Stimulated activated CD8-positive, alpha-beta memory T cell treated with anti-CD3 and anti-CD28 coated beads, Interleukin-4, amount 100 ng/mL, for 24 hours (primary cell): ENCODE measurements around the gene GANAB.
"Not testable (repeated sequence)": the region's sequence is repeated elsewhere in the genome, so short reads cannot be mapped to it uniquely, and the experiment has no call there.

Experiments
- DNase-seq: peaks from one replicate; pipeline ENCODE4 v3.0.0-alpha.2; 2020; ENCODE audit warnings: low read depth

The GANAB gene

DNA sequence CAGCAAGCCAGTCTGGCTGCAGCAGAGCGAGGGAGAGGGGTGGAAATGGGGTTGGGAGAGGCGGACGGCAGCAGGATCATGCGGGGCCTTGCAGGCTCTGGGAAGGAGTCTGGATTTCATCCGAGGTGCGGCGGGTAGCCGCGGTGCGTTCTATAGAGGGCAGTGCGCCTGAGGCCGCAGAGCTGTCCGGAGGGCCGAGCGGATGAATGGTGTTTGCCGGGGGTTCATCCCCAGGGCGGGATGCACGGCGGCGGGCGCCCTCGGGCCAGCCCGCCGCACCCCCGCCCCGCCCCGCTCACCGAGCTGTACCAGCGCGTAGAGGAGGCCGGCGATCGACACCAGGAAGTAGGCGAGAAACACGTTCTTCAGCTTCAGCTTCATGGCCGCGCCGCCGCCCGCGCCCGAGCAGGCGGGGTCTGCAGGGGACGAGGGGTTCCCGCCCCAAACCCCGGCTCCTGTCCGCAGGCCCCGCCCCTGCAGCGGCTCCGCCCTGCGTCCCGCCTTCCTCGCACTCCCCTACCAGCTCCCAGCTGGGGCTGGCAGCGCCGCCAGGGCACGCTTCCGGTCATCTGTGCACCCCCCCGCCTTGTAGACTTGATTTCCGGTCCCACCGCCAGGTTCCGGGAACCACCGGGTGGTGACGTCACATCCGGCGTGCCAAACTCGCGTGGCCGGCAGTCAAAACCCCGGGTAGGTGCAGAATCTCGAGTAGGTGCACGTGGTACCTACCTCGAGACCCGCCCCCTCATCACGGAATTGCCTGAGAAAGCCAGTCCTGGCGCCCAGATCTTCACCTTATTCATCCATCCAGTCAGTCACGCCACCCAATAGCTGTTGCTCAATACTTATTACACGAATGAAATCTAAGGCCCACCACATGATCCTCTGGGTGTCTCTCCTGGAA lies 24.6 kb downstream of the GANAB start, which contains the start of gene B3GAT3:
Gene B3GAT3 (minus strand): TSS at position 420 of the 904 bp plus-strand sequence. CDS start 39 bp downstream, at position 381.
- peak; percentile 96 for DNase-seq

- no peak for DNase-seq
These were observed 25.3 kb downstream of the GANAB start for GRCh38 chr11:62621027-62621566.

- DNase-seq, result not testable (repeated sequence)
These were observed 29.5 kb downstream of the GANAB start for GRCh38 chr11:62616957-62617356.

DNA sequence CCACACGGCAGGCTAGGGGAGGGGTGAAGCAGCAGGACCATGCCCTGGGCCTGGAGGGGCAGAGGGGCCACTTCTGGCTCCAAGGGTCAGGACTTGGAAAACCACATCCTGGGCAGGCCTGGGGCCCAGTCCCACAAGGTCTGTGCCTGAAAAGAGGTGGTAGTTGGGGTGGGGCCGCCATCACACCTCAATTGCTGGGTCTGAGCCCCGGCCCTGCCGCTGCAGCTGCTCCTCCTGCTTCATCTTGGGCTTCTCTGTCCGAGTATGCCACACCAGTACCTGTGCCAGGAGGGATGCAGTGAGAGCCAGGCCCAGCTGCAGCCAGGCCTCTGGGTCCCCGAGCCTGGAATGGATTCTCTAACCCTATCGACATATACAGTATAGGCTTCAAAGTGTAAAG lies 30.9 kb downstream of the GANAB start:
- DNase-seq, result no peak

- peak; percentile 28 for DNase-seq
These were observed 32.1 kb downstream of the GANAB start for GRCh38 chr11:62614275-62614674.

DNA sequence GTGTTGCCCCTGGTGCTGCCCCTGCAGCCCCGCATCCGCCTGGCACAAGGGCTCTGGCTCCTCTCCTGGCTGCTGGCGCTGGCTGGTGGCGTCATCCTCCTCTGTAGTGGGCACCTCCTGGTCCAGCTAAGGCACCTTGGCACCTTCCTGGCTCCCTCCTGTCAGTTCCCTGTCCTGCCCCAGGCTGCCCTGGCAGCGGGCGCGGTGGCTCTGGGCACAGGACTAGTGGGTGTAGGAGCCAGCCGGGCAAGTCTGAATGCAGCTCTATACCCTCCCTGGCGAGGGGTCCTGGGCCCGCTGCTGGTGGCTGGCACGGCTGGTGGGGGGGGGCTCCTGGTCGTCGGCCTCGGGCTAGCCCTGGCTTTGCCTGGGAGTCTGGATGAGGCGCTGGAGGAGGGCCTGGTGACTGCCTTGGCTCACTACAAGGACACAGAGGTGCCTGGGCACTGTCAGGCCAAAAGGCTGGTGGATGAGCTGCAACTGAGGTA lies 33.1 kb downstream of the GANAB start:
- no peak for DNase-seq

- peak; percentile 83 for DNase-seq
These were observed 33.8 kb downstream of the GANAB start, which contains the start of the genes EML3 and ROM1 for GRCh38 chr11:62612366-62613290. Gene EML3, minus strand, starts transcription at chr11:62612775. Its CDS starts 318 bp downstream, at chr11:62612457. Gene ROM1, plus strand, starts transcription at chr11:62613257. Its CDS starts 25 bp downstream, at chr11:62613282.

- peak; percentile 40 for DNase-seq
These were observed 34.6 kb downstream of the GANAB start for GRCh38 chr11:62611705-62612365.

- DNase-seq, result no peak
These were observed 35.4 kb downstream of the GANAB start for GRCh38 chr11:62610814-62611704.

GRCh38 chr11:62610403-62610802 lies 36.0 kb downstream of the GANAB start:
- DNase-seq, result no peak

DNA sequence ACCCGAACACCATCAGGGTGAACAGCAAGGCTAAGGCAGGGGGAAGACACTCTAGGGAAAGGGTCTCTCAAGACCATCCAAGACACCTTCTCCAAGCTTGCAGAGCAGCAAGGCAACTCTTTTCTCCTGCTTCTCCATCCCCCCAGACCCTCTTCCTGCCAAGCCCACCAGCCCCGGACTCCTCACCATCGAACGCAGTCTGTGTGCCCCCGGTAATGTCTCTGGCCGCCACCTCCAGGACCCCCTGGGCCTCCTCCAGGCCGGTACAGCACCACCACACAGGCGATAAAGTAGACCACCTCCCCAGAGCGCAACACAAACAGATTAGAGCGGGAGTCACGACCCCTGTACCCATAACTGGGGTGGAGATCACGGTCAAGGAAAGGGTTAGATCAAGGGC lies 37.6 kb downstream of the GANAB start:
- DNase-seq, result no peak

DNA sequence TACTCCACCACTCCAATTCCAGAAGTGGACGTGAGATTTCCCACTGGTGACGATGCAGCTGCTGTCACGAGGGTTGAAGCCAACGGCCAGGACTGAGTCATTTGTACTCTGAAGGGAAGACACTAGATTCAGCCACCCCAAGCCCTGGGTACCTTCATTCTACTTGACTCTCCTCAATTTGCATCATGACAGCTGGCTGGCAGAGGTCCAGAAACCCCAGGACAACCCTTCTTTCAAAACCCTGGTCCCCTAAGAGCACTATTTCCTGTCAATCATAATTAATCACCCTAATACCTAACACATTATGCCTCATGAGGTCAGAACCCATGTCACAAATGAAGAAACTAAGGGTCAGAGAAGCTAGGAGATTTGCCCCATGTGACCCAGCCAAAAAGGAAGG lies 38.7 kb downstream of the GANAB start:
- DNase-seq, result no peak

- DNase-seq, result no peak
These were observed 40.5 kb downstream of the GANAB start for GRCh38 chr11:62605902-62606301.

- DNase-seq, result no peak
These were observed 40.9 kb downstream of the GANAB start for GRCh38 chr11:62605467-62605866.

- no peak for DNase-seq
These were observed 41.8 kb downstream of the GANAB start for GRCh38 chr11:62604460-62605120.

DNA sequence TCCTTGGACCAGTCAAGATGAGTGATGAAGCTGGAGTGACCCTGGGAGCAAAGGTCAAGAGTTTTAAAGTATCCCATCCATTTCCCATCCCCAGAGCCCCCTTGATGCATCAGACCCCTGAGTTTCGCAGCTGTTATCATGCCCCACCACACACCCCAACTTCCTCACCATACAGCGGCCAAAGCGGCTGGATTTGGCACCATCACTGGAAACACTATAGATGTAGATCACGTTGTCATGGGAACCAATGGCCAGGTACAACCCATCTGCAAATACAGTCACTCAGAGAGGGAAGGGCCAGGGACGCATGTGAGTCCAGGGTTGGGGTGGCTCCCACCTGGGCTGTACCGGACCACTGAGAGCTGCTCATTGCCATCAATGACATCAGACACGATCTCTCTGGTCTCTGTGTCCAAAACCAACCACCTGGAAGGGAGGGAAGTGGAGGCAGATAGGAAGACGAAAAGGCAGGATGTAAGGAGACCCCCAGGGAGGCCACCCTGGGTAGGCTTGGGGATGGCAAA lies 42.6 kb downstream of the GANAB start:
- DNase-seq, result no peak

GRCh38 chr11:62603072-62603408 lies 43.4 kb downstream of the GANAB start:
- DNase-seq, result no peak

- peak; percentile 27 for DNase-seq
These were observed 44.0 kb downstream of the GANAB start for GRCh38 chr11:62602141-62603071.
